ENCODE data around the gene SRRD. TPM values are rescaled to one million over a fixed set of nuclear protein-coding genes. Genes with fewer than 3 reads are reported as not detected.

SRRD gene
- total and polyA plus RNA-seq, 2 donors from 2014 or later: 20.3 to 22.8 TPM

DNA sequence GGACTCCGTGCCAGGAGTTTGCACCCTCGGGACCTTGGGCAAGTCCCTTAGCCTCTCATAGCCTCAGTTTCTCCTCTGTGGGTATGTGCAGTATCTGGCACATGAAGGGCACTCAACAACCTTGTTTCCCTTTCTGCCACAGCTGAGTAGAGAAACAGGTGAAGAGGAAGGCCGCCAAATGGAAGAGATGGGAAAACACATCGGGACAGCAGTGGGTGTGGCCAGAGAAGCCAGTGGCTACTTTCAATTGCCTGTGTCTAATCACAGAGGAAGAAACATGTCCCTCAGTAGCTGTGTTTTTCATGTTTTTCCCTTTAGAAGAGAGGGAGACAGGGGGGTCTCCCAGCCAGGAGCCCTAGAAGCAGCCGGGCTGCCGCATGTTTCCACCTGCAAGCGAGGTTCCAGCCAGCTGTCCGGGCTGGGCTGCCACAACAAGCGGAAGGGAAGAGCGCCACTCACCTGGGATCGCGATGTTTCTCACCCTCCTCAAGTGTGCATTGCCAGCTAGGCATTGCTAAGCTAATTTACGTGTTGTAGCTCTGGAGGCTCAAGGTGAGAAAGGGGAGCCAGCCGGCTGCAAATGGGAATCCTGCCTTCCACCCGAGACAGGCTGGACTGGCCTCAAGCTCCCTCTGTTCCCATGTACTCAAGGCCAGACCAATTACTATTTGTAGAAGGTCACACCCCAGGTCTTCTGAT, 38.0 kb upstream of the SRRD start:
- Histone ChIP-seq H3K4me3 (ENCODE audit: low read length in 3 of 3) (no peak overlapping the region), H3K9me3 (ENCODE audit: control insufficient read depth in 2 of 3, insufficient read depth in 1 of 3, low read length in 3 of 3) (no peaks in the 10 kb centered on the region), H3K27ac (ENCODE audit: low read depth in 2 of 2, low read length in 2 of 2) (no peak overlapping the region), H3K9ac (ENCODE audit: low read length in 3 of 3) (no peak overlapping the region), H3K4me1 (ENCODE audit: control insufficient read depth in 2 of 3, insufficient read depth in 2 of 3, low read depth in 1 of 3, low read length in 3 of 3) (no peaks in the 10 kb centered on the region), H3K36me3 (ENCODE audit: control insufficient read depth in 2 of 3, insufficient read depth in 3 of 3, low read length in 3 of 3) (no peaks in the 10 kb centered on the region), H3K27me3 (ENCODE audit: control insufficient read depth, insufficient read depth, low read length) (no peaks in the 10 kb centered on the region)
- FAIRE-seq: no peak
- DNase-seq: no peak
- TF ChIP-seq CTCF (IDR thresholded peaks at IDR 0.05; ENCODE audit: borderline replicate concordance, extremely low read depth, insufficient read depth): no peak
- intact Hi-C loops (cut with DNase I): no loop called here

- Histone ChIP-seq H3K4me3 (ENCODE audit: low read length in 3 of 3) (no peak overlapping the region), H3K27me3 (ENCODE audit: control insufficient read depth, insufficient read depth, low read length) (no peaks in the 10 kb centered on the region), H3K9ac (ENCODE audit: low read length in 3 of 3) (no peak overlapping the region), H3K4me1 (ENCODE audit: control insufficient read depth in 2 of 3, insufficient read depth in 2 of 3, low read depth in 1 of 3, low read length in 3 of 3) (no peaks in the 10 kb centered on the region), H3K27ac (ENCODE audit: low read depth in 2 of 2, low read length in 2 of 2) (no peak overlapping the region), H3K36me3 (ENCODE audit: control insufficient read depth in 2 of 3, insufficient read depth in 3 of 3, low read length in 3 of 3) (peaks cover 0 to 8% (median 3%) of the 10 kb centered on the region in 3 donors), H3K9me3 (ENCODE audit: control insufficient read depth in 2 of 3, insufficient read depth in 1 of 3, low read length in 3 of 3) (no peaks in the 10 kb centered on the region)
- no peak for TF ChIP-seq CTCF (IDR thresholded peaks at IDR 0.05; ENCODE audit: borderline replicate concordance, extremely low read depth, insufficient read depth)
- no peak for FAIRE-seq
- intact Hi-C loops (cut with DNase I): no loop called here
- DNase-seq: no peak
Measured at GRCh38 chr22:26446808-26447515, 36.7 kb upstream of the SRRD start.

DNA sequence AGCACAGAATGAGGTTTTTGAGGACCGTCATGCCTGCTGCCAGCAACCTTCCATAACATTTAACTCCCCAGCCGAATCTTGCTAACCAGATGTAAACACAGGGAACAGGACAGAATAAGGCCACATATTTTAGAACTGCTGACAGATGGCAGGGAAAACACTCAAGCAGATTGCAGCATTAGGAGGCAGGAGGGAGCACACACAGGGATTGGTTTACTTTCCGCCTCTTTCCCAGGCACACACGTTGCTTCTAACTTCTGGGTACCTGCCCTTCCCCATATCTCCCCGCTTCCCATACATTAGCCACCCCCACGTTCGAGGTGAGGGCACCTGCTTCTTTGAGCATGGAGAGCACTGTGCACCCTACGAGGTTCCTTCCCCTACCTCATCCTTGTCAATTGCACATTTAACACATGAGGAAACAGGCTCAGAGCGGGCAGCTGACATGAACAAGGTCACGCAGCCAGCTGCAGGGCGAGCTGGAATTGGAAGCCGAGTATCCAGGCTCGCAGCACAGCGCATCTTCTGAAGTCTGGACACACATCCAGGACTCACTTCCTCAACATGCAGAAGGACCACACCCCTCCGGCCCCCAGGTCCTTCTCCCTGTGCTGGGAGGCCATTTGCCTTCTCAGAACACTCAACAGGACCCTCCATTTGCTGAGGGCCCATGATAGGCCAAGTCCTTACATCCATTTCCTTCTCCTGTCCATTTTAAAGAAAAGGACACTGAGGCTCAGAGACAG, 35.9 kb upstream of the SRRD start:
- H3K27ac ChIP-seq (ENCODE audit: low read depth in 2 of 2, low read length in 2 of 2): no peak overlapping the region
- TF ChIP-seq CTCF (IDR thresholded peaks at IDR 0.05; ENCODE audit: borderline replicate concordance, extremely low read depth, insufficient read depth): no peak
- no peaks in the 10 kb centered on the region for H3K27me3 ChIP-seq (ENCODE audit: control insufficient read depth, insufficient read depth, low read length)
- H3K9me3 ChIP-seq (ENCODE audit: control insufficient read depth in 2 of 3, insufficient read depth in 1 of 3, low read length in 3 of 3): no peaks in the 10 kb centered on the region
- H3K4me1 ChIP-seq (ENCODE audit: control insufficient read depth in 2 of 3, insufficient read depth in 2 of 3, low read depth in 1 of 3, low read length in 3 of 3): no peaks in the 10 kb centered on the region
- no peak overlapping the region for H3K9ac ChIP-seq (ENCODE audit: low read length in 3 of 3)
- no peak for DNase-seq
- no peak overlapping the region for H3K4me3 ChIP-seq (ENCODE audit: low read length in 3 of 3)
- intact Hi-C loops (cut with DNase I): no loop called here
- FAIRE-seq: no peak
- H3K36me3 ChIP-seq (ENCODE audit: control insufficient read depth in 2 of 3, insufficient read depth in 3 of 3, low read length in 3 of 3): peaks cover 0 to 15% (median 9%) of the 10 kb centered on the region in 3 donors

Measured in kidney (tissue), 14 donors.